ENCODE results near the gene GAB3.

GRCh38 chrX:154733066-154733425 lies 17.8 kb downstream of the GAB3 start:
- TF ChIP-seq, protein P1, sequence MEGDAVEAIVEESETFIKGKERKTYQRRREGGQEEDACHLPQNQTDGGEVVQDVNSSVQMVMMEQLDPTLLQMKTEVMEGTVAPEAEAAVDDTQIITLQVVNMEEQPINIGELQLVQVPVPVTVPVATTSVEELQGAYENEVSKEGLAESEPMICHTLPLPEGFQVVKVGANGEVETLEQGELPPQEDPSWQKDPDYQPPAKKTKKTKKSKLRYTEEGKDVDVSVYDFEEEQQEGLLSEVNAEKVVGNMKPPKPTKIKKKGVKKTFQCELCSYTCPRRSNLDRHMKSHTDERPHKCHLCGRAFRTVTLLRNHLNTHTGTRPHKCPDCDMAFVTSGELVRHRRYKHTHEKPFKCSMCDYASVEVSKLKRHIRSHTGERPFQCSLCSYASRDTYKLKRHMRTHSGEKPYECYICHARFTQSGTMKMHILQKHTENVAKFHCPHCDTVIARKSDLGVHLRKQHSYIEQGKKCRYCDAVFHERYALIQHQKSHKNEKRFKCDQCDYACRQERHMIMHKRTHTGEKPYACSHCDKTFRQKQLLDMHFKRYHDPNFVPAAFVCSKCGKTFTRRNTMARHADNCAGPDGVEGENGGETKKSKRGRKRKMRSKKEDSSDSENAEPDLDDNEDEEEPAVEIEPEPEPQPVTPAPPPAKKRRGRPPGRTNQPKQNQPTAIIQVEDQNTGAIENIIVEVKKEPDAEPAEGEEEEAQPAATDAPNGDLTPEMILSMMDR (IDR thresholded peaks at IDR 0.05), result no peak
- TF ChIP-seq ZFX (IDR thresholded peaks at IDR 0.05; ENCODE audit: borderline replicate concordance), result no peak

Data from 22Rv1 (cell line).